PC-3 (cell line): ENCODE measurements around the gene VSTM2B. TPM values are rescaled to one million over a fixed set of nuclear protein-coding genes. Genes with fewer than 3 reads are reported as not detected.

ENCODE experiments used
- ATAC-seq: fragments of 200-7000 bp; cut with Tn5 transposase; 2 replicates; pipeline ENCODE4 v1.9.1; 2020; ENCODE audit warnings: mild to moderate bottlenecking, moderate library complexity
- BruUV-seq: library from RNA; stranded (reverse); fragments of 400-500 nt; replicated peaks from 2 replicates; lab custom pipeline; 2021; lab: Mats Ljungman, UMichigan
- CTCF ChIA-PET: fragments of 300-600 bp; sonication (Branson Sonifier 250); formaldehyde crosslinking; loops from one replicate; lab custom pipeline; 2022; ENCODE audit warnings: antibody characterized with exemption; lab: Charles Lee
- POLR2A ChIA-PET: fragments of 300-600 bp; sonication (Branson Sonifier 250); formaldehyde crosslinking; loops from one replicate; lab custom pipeline; 2022; ENCODE audit warnings: antibody characterized with exemption; ENCODE audit not compliant: unreplicated experiment; lab: Charles Lee
- DNase-seq: peaks from one replicate; pipeline ENCODE4 v3.0.0-alpha.2; 2015
- H2AFZ ChIP-seq: fragments of 300-600 bp; sonication (generic); 2 replicates; pipeline ENCODE4 v1.6.0; 2016; ENCODE audit warnings: antibody characterized with exemption, low read length
- H3F3A ChIP-seq: fragments of 300-600 bp; sonication (generic); one replicate; pipeline ENCODE4 v1.6.0; 2017; ENCODE audit warnings: antibody characterized with exemption, low read length, control low read depth, mild to moderate bottlenecking; ENCODE audit not compliant: unreplicated experiment
- H3K27ac ChIP-seq: fragments of 300-600 bp; sonication (generic); 2 replicates; pipeline ENCODE4 v1.5.1; 2016; ENCODE audit warnings: mild to moderate bottlenecking, low read length
- H3K27me3 ChIP-seq: fragments of 300-600 bp; sonication (generic); 2 replicates; pipeline ENCODE4 v1.6.1; 2016; ENCODE audit warnings: low read length, mixed read lengths
- H3K36me3 ChIP-seq: fragments of 300-600 bp; sonication (generic); 2 replicates; pipeline ENCODE4 v1.6.1; 2016; ENCODE audit warnings: low read depth, mixed run types, low read length, mixed read lengths
- H3K4me1 ChIP-seq: fragments of 300-600 bp; sonication (generic); 2 replicates; pipeline ENCODE4 v1.5.1; 2016; ENCODE audit warnings: low read length; ENCODE audit not compliant: insufficient read depth
- H3K4me2 ChIP-seq: fragments of 300-600 bp; sonication (generic); 2 replicates; pipeline ENCODE4 v1.6.0; 2016; ENCODE audit warnings: low read length
- H3K4me3 ChIP-seq: fragments of 300-600 bp; sonication (generic); 2 replicates; pipeline ENCODE4 v1.5.1; 2016; ENCODE audit warnings: mild to moderate bottlenecking, low read length, mixed read lengths
- H3K79me2 ChIP-seq: fragments of 300-600 bp; sonication (generic); 2 replicates; pipeline ENCODE4 v1.6.1; 2017; ENCODE audit warnings: low read length, mixed read lengths
- H3K9ac ChIP-seq: fragments of 300-600 bp; sonication (generic); 2 replicates; pipeline ENCODE4 v1.6.0; 2016; ENCODE audit warnings: mild to moderate bottlenecking, low read length
- H3K9me2 ChIP-seq: fragments of 300-600 bp; sonication (generic); replicated peaks from 2 replicates; pipeline ENCODE4 v1.6.1; 2016; ENCODE audit warnings: mixed run types, low read length, mixed read lengths
- H3K9me3 ChIP-seq: fragments of 300-600 bp; sonication (generic); 2 replicates; pipeline ENCODE4 v1.6.1; 2016; ENCODE audit warnings: low read length, mixed read lengths
- H4K20me1 ChIP-seq: fragments of 300-600 bp; sonication (generic); 2 replicates; pipeline ENCODE4 v1.6.1; 2016; ENCODE audit warnings: low read length, mixed read lengths
- EZH2 ChIP-seq: fragments of 300-600 bp; sonication (generic); IDR thresholded peaks from one replicate; pipeline ENCODE4 v1.6.1; 2017; ENCODE audit warnings: antibody characterized with exemption, mild to moderate bottlenecking, low read length; ENCODE audit not compliant: unreplicated experiment
- EZH2phosphoT487 ChIP-seq: fragments of 300-600 bp; sonication (generic); IDR thresholded peaks from 2 replicates; pipeline ENCODE4 v1.6.1; 2018; ENCODE audit warnings: mild to moderate bottlenecking, antibody characterized with exemption, low read length, borderline replicate concordance
- intact Hi-C: fragments of 100-400 bp; cut with micrococcal nuclease; formaldehyde crosslinking; loops from 2 replicates; pipeline ENCODE4 v1.9.0; 2023
- total RNA-seq: library from RNA; depleted of rRNA; stranded (reverse); fragments of >200 nt; gene quantifications from 2 replicates; pipeline ENCODE4 v1.2.3, GENCODE V29; 2014
- TF ChIP-seq, protein P1 (sequence below): fragments of 300-600 bp; sonication (generic); conservative IDR thresholded peaks from 2 replicates; pipeline ENCODE4 v1.5.1; 2017; ENCODE audit warnings: antibody characterized with exemption, low read depth, mild to moderate bottlenecking, low read length

The VSTM2B gene
- total RNA-seq, 1 experiment from 2014 or later = not detected

GRCh38 chr19:29519931-29520330, 5.9 kb upstream of the VSTM2B start:
- DNase-seq (no peak), ATAC-seq (no peak)
- peaks cover 15% of the 10 kb centered on the region for H3K27me3 ChIP-seq
- no peak overlapping the region for H2AFZ ChIP-seq
- H3K9me2 ChIP-seq = no peaks in the 10 kb centered on the region
- H3K9ac ChIP-seq = no peak overlapping the region
- ChIA-PET POLR2A (no interaction called here), CTCF (no interaction called here)
- H3K36me3 ChIP-seq = no peaks in the 10 kb centered on the region
- no peaks in the 10 kb centered on the region for H3K4me1 ChIP-seq
- no peak for TF ChIP-seq EZH2phosphoT487
- TF ChIP-seq EZH2 = no peak
- TF ChIP-seq, protein P1, sequence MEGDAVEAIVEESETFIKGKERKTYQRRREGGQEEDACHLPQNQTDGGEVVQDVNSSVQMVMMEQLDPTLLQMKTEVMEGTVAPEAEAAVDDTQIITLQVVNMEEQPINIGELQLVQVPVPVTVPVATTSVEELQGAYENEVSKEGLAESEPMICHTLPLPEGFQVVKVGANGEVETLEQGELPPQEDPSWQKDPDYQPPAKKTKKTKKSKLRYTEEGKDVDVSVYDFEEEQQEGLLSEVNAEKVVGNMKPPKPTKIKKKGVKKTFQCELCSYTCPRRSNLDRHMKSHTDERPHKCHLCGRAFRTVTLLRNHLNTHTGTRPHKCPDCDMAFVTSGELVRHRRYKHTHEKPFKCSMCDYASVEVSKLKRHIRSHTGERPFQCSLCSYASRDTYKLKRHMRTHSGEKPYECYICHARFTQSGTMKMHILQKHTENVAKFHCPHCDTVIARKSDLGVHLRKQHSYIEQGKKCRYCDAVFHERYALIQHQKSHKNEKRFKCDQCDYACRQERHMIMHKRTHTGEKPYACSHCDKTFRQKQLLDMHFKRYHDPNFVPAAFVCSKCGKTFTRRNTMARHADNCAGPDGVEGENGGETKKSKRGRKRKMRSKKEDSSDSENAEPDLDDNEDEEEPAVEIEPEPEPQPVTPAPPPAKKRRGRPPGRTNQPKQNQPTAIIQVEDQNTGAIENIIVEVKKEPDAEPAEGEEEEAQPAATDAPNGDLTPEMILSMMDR = no peak
- no peak overlapping the region for H3K4me3 ChIP-seq
- H4K20me1 ChIP-seq = no peaks in the 10 kb centered on the region
- BruUV-seq = no TSS peak
- intact Hi-C loops = no loop called here
- no peak overlapping the region for H3K4me2 ChIP-seq
- no peak overlapping the region for H3K27ac ChIP-seq
- H3K79me2 ChIP-seq = no peaks in the 10 kb centered on the region
- no peaks in the 10 kb centered on the region for H3F3A ChIP-seq
- no peaks in the 10 kb centered on the region for H3K9me3 ChIP-seq

GRCh38 chr19:29520390-29520789, 5.4 kb upstream of the VSTM2B start:
- Histone ChIP-seq H4K20me1 (no peaks in the 10 kb centered on the region), H3K9me3 (no peaks in the 10 kb centered on the region), H3K36me3 (no peaks in the 10 kb centered on the region), H3K27ac (no peak overlapping the region), H2AFZ (no peak overlapping the region), H3K4me3 (no peak overlapping the region), H3K4me1 (no peaks in the 10 kb centered on the region), H3K9me2 (no peaks in the 10 kb centered on the region), H3F3A (no peaks in the 10 kb centered on the region), H3K9ac (no peak overlapping the region), H3K27me3 (peaks cover 17% of the 10 kb centered on the region), H3K79me2 (no peaks in the 10 kb centered on the region), H3K4me2 (no peak overlapping the region)
- ATAC-seq = no peak
- intact Hi-C loops = no loop called here
- no TSS peak for BruUV-seq
- no peak for DNase-seq
- ChIA-PET POLR2A (no interaction called here), CTCF (no interaction called here)
- TF ChIP-seq EZH2phosphoT487 (no peak), EZH2 (no peak)
- TF ChIP-seq, protein P1 = no peak

DNA sequence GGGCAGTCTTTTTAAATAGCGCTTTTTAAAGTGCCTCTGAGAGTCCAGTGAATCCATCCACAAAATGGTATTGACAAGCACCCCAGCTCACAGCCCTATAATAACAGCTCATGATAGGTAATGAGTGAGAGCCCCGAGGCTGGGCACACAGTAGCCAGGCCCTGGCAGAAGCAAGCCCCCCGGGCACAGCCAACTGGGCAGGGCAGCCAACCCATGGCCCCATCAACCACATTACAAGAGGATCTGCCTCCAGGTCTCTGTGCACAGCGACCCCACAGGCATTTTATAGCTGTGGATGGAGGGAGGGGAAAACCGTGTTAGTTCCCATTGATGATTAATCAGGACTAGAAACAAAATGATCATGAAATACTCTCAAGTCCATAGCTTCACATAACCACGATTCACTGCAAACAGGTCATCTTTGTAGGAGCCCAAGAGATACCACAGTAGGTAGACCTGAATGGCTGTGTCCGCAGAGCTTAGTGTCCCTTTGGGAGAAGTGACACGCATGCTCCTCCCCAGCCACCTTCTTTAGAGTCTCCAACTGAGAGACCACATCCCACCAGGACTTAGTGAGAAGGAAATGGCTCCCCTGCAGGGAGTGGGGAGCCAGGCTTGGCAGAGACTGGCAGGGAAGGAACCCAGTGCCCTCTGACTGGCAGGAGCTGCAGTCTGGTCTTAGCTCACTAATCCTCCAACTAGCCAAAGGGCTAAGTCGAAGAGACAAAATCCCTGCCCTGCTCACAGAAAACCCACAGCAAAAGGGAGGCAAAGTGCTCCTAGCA, 4.3 kb upstream of the VSTM2B start:
- H3K9me2 ChIP-seq = no peaks in the 10 kb centered on the region
- H3K9me3 ChIP-seq = no peaks in the 10 kb centered on the region
- ChIA-PET POLR2A (no interaction called here), CTCF (no interaction called here)
- no TSS peak for BruUV-seq
- intact Hi-C loops = no loop called here
- no peak overlapping the region for H2AFZ ChIP-seq
- H3K4me1 ChIP-seq = no peaks in the 10 kb centered on the region
- no peaks in the 10 kb centered on the region for H3K79me2 ChIP-seq
- H3F3A ChIP-seq = no peaks in the 10 kb centered on the region
- no peaks in the 10 kb centered on the region for H3K36me3 ChIP-seq
- H3K27me3 ChIP-seq = peaks cover 20% of the 10 kb centered on the region
- TF ChIP-seq, protein P1 = no peak
- no peak for TF ChIP-seq EZH2phosphoT487
- TF ChIP-seq EZH2 = no peak
- no peak overlapping the region for H3K4me2 ChIP-seq
- H4K20me1 ChIP-seq = no peaks in the 10 kb centered on the region
- no peak overlapping the region for H3K4me3 ChIP-seq
- ATAC-seq = no peak
- no peak overlapping the region for H3K27ac ChIP-seq
- no peak for DNase-seq
- no peak overlapping the region for H3K9ac ChIP-seq
